Esophagus squamous epithelium (tissue), 4 donors: ENCODE measurements around the gene CCM2.

Experiments
- POLR2A ChIP-seq, 4 donors: fragments of 450-650 bp; IDR thresholded peaks; one replicate each; pipeline ENCODE4 v1.6.1; 2017; ENCODE audit warnings: antibody characterized with exemption in 4 of 4, mild to moderate bottlenecking in 4 of 4, moderate library complexity in 3 of 4
- TF ChIP-seq, protein P1 (sequence below), 6 experiments: fragments of 450-650 bp in 4 of 6; fragments of 200-600 bp in 2 of 6; sonication (generic) in 2 of 6; IDR thresholded peaks; one replicate each; pipeline ENCODE4 v1.5.1; 2016 to 2019; ENCODE audit warnings: antibody characterized with exemption in 6 of 6, mild to moderate bottlenecking in 4 of 6, moderate library complexity in 4 of 6

DNA sequence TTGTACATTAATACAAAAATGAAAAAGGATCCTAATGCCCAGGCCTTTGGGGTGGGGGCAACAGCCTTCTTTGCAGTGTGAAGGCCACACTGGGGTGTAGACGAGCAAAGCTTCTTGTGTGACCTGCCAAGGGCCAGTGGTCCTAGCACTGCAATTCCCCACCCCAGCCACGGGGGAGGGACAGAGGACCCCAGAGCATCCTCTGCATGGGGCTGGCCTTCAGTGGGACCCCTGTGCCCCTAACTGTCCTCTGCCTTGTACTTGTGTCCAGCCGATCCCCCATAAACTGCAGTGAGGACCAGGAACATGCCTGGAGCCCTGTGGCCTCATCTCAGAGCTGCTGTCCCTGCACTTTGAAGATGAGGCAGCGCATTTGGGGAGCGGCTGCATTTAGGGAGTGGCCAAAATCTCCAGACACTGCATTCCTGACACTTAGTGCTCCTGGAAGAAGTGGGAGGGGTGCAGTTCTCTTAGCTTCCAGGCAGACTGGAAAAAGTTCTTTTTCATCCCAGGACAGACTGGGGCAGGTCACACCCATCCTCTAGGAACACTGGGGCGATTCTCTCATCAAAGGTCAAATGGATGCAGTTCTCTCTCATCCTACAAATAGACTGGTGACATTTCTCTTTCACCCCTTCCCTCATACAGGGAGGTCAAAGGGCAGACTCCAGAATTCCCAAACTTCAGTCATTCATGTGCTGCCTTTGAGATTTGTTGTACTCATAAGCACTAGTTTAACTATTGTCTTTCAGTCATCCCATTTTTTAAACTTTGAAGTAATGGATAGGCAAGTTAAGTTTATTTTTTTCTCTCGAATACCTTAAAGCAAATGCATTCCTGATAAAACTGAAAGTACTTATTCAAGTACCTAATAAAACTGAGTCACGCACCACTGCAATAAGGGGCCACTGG is 20.3 kb upstream of the CCM2 start:
- TF ChIP-seq POLR2A (IDR thresholded peaks at IDR 0.05), result no peak
- TF ChIP-seq, protein P1, sequence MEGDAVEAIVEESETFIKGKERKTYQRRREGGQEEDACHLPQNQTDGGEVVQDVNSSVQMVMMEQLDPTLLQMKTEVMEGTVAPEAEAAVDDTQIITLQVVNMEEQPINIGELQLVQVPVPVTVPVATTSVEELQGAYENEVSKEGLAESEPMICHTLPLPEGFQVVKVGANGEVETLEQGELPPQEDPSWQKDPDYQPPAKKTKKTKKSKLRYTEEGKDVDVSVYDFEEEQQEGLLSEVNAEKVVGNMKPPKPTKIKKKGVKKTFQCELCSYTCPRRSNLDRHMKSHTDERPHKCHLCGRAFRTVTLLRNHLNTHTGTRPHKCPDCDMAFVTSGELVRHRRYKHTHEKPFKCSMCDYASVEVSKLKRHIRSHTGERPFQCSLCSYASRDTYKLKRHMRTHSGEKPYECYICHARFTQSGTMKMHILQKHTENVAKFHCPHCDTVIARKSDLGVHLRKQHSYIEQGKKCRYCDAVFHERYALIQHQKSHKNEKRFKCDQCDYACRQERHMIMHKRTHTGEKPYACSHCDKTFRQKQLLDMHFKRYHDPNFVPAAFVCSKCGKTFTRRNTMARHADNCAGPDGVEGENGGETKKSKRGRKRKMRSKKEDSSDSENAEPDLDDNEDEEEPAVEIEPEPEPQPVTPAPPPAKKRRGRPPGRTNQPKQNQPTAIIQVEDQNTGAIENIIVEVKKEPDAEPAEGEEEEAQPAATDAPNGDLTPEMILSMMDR (IDR thresholded peaks at IDR 0.05), result no peak
